Measurements from ENCODE around the gene RTKN2. TPM values are rescaled to one million over a fixed set of nuclear protein-coding genes. Genes with fewer than 3 reads are reported as not detected.
A peak's percentile ranks its signal among the peaks of the same experiment; 100 is the strongest.

Gene RTKN2
- total and polyA plus RNA-seq, 2 donors (not counting 1 experiment from before 2014, with no cell fraction given), result 0.07 to 0.22 TPM

DNA sequence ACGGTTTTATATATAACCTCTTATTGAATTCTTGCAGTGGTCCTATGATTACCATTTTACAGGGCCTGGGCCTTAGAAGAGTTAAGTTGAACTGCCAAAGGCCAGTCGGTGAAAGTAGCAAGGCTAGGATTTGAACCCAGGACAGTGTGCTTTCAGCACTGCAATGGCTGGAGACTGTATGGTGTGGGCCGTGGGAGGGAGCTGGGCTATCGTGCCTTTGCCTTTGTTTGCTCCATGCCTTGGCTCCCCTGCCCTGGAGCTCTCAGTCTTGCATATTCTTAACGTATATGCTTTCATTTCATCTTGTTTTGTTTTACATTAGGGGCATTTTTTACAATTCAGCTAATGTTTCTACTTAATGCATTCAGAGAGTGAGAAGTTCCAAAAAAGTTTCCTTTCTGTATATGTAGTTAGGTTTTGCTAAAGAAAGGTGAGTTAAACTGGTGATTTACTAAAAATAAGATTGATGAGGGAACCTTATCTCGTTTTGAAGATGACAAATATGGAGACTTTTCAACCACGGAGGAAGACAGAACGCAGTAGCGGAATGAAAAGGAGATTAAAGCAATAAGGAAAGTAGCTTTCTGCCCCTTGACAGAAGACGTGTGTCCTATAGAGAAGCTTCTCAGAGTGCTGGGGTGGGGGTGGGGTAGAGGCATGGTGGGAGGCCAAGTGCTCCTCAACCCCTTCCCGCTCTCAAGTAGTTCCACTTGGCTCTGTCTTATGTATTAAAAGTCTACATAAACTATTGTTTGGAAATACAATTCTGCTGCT, 82.5 kb downstream of the RTKN2 start:
- Histone ChIP-seq H3K9ac (ENCODE audit: low read length) (no peak overlapping the region), H3K4me3 (ENCODE audit: control extremely low read depth in 1 of 5, extremely low read depth in 1 of 5, insufficient read depth in 1 of 5, low read depth in 2 of 5, low read length in 4 of 5) (peak overlapping the region in 1 of 5 experiments; percentile 8), H3K36me3 (replicated peaks in 1 of 2; ENCODE audit: control extremely low read depth in 1 of 2, control insufficient read depth in 1 of 2, extremely low read depth in 1 of 2, insufficient read depth in 2 of 2, low read length in 1 of 2) (no peaks in the 10 kb centered on the region), H3K79me2 (ENCODE audit: control insufficient read depth, insufficient read depth, low read length) (no peaks in the 10 kb centered on the region), H3K9me3 (ENCODE audit: control extremely low read depth in 1 of 3, control insufficient read depth in 2 of 3, insufficient read depth in 1 of 3, low read length in 2 of 3) (peaks cover 0 to 1% (median 0%) of the 10 kb centered on the region in 3 donors), H3K27me3 (replicated peaks in 1 of 4; ENCODE audit: control extremely low read depth in 1 of 4, control insufficient read depth in 3 of 4, insufficient read depth in 4 of 4, low read length in 3 of 4) (no peaks in the 10 kb centered on the region), H3K4me1 (ENCODE audit: control insufficient read depth in 2 of 2, insufficient read depth in 2 of 2, low read length in 2 of 2) (peaks cover 6 to 9% of the 10 kb centered on the region in 2 donors), H3K4me2 (replicated peaks; ENCODE audit: low read depth, low read length, poor library complexity, severe bottlenecking) (peak overlapping the region; percentile 52), H2AFZ (ENCODE audit: insufficient read depth, low read depth, low read length, poor library complexity, severe bottlenecking) (peak overlapping the region; percentile 58), H4K20me1 (ENCODE audit: control insufficient read depth, insufficient read depth, low read length, poor library complexity, severe bottlenecking) (no peaks in the 10 kb centered on the region), H3K27ac (ENCODE audit: low read length in 2 of 2) (no peak overlapping the region)
- H3K27ac Mint-ChIP-seq, result no peak overlapping the region
- intact Hi-C loops (cut with micrococcal nuclease), result loop anchor here (2.0 kb wide), 1 partner anchor 19 kb away; no protein-coding TSS in a partner anchor
- WGBS (ENCODE audit: insufficient coverage), result 75% methylated on average over 6 of the region's 11 CpGs
- ChIA-PET POLR2A (no interaction called here), CTCF (no interaction called here)
- TF ChIP-seq, protein P1, sequence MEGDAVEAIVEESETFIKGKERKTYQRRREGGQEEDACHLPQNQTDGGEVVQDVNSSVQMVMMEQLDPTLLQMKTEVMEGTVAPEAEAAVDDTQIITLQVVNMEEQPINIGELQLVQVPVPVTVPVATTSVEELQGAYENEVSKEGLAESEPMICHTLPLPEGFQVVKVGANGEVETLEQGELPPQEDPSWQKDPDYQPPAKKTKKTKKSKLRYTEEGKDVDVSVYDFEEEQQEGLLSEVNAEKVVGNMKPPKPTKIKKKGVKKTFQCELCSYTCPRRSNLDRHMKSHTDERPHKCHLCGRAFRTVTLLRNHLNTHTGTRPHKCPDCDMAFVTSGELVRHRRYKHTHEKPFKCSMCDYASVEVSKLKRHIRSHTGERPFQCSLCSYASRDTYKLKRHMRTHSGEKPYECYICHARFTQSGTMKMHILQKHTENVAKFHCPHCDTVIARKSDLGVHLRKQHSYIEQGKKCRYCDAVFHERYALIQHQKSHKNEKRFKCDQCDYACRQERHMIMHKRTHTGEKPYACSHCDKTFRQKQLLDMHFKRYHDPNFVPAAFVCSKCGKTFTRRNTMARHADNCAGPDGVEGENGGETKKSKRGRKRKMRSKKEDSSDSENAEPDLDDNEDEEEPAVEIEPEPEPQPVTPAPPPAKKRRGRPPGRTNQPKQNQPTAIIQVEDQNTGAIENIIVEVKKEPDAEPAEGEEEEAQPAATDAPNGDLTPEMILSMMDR (IDR thresholded peaks at IDR 0.05), result no peak
- no peak for TF ChIP-seq EZH2 (IDR thresholded peaks at IDR 0.05; ENCODE audit: borderline replicate concordance, insufficient read depth, low read depth, low read length, poor library complexity, severe bottlenecking)
- no peaks in the 10 kb centered on the region for H3K27me3 Mint-ChIP-seq
- peak overlapping the region; percentile 66 for H3K4me3 Mint-ChIP-seq
- H3K4me1 Mint-ChIP-seq, result peaks cover 25% of the 10 kb centered on the region
- DNase-seq (no peak), ATAC-seq (ENCODE audit: low read depth) (no peak)
- H3K9me3 Mint-ChIP-seq (ENCODE audit: insufficient read depth), result no peaks in the 10 kb centered on the region
